Epidermal melanocyte (primary cell): ENCODE measurements around the gene NUDT4.
A peak's percentile ranks its signal among the peaks of the same experiment; 100 is the strongest.
"Not testable (repeated sequence)": the region's sequence is repeated elsewhere in the genome, so short reads cannot be mapped to it uniquely, and the experiment has no call there.

Experiments used
- DNase-seq: peaks from one replicate; pipeline ENCODE4 v3.0.0; 2011; ENCODE audit warnings: low spot score; ENCODE audit not compliant: insufficient read length

NUDT4 gene

DNA sequence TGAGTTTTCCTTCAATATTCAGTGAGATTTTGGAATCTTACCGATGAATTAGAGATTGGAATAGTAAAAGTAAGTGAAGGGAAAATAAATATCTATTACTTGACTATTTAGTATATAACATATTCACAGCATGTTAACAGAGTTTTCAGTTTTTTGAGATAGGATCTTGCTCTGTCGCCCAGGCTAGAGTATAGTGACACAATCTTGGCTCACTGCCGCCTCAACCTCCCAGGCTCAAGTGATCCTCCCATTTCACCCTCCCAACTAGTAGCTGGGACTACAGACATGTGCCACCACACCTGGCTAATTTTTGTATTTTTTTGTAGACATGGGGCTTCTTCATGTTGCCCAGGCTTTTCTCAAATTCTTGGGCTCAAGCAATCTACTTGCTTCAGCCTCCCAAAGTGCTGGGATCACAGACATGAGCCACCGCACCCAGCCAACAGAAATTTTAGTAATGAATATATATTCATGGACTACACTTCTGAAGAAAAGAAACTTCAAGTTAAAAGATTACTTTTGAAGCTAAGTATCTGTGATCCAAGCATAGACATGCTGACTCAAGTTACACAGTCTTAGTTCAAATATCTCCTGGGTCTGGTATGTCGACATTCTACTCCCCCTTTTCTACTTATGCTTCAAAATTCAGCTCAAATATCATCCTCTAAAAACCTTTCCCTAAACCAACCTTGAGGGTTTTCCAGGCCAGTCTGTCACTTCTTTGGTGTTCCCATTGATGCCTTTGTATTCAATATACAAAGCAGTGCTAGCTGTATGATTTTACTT lies 50.2 kb downstream of the NUDT4 start:
- DNase-seq: no peak

DNA sequence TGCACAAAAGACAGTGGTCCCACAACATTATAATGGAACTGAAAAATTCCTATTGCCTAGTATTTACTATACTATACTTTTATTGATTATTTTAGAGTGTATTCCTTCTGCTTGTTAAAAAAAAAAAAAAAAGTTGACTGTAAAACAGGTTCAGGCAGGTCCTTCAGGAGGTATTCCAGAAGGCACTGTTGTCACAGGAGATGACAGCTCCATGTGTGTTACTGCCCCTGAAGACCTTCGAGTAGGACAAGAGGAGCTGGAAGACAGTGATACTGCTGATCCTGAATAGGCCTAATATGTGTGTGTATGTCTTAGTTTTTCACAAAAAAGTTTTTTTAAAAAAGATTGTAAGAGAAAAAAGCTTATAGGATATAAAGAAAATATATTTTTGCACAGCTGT lies 51.7 kb downstream of the NUDT4 start:
- no peak for DNase-seq

DNA sequence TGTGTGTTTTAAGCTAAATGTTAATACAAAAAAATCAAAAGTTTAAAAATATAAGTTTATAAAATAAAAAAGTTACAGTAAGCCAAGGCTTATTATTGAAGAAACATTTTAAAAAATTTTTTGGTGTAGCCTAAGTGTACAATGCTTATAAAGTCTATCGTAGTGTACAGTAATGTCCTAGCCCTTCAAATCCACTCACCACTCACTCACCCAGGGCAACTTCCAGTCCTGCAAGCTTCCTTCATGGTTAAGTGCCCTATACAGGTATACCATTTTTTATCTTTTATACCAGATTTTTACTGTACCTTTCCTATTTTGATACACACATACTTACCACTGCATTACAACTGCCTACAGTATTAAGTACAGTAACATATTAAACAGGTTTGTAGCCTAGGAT lies 52.1 kb downstream of the NUDT4 start:
- no peak for DNase-seq

DNA sequence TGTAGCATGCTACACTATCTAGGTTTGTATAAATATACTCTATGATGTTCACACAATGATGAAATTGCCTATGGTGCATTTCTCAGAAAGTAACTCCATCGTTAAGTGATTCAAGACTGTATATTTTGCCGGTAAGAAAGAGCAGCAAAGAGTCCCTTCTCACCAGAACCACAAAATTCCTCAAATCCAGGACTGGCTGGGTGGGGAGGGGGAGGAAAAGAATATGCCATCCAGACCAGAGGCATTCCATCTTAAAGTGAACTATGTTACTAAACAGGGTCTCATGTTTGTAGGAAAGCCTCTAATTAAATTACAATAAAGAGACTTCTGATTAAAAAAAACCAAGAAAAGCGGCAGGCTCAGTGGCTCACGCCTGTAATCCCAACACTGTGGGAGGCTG lies 52.6 kb downstream of the NUDT4 start:
- no peak for DNase-seq

DNA sequence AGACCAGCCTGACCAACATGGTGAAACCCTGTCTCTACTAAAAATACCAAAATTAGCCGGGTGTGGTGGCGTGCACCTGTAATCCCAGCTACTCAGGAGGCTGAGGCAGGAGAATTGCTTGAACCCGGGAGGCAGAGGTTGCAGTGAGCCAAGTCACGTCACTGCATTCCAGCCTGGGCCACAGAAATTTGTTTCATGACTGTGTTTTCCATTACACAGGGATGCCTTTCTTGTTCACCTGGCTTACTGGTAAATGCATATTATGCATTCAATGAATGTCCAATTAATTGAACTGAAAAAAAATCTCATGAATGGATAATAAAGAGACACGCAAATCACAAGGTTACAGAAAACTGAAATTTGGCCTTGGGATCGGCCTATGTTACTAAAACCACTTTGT lies 54.3 kb downstream of the NUDT4 start:
- DNase-seq: not testable (repeated sequence)

DNA sequence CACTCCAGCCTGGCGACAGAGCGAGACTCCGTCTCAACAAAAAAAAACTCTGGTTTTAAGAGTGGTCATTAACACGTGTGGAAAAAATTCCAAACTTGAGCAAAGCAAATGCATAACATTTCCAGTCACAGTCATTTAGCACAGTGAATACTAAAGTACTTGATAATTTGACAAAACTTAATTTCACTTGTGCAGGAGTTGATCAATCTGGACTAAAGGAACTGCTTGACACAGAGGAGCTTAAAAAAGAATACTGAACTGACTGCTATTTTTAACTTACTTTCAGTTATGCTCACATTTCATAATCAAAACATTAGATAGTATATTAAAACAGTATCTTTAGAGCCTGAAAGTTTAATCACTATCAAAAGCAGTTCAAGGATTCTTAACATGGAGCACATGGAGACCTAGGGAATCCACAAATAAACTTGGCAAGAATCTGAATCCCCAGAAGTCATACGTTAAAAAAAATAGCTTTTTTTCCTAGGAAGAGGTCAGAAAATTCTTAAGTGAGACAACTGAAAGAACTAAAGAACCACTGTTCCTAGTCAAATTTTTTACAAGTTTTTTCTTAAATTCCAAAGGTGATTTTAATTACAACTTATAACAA lies 56.6 kb downstream of the NUDT4 start:
- no peak for DNase-seq

DNA sequence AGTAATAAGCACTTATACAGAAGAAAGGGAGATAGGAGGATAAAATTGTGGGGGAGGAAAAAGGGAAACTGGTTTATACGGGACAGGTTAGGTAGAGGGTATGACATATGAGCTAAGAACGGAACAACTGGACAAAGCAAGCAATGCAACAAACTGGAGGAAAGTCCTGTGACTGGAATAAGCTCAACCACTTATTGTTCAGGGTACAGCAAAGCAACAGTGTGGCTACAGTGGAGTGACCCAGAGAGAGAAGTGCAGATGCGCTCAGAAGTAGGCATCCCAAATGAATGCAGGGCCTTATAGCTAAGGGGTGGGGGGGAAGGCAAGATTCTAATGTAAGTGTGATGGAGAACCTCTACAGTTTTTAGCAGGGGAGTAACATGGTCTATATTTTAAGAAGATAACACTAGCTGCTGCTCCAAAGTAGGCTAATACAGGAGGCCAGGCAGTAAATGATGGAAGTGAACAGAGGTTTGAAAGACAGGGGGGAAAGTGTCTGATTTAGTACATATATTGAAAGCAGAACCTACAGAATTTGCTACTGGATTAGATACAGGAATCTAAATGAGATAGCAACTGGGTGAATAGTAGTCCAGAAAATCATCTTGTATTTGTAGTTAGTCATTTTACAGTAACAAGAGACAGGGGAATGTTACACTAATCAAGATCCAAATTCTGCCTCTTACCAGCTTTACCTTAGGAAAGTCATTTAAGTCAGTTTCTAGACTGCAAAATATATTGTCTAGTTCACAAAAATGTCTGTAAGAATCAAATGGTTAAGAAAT lies 60.7 kb downstream of the NUDT4 start:
- no peak for DNase-seq

DNA sequence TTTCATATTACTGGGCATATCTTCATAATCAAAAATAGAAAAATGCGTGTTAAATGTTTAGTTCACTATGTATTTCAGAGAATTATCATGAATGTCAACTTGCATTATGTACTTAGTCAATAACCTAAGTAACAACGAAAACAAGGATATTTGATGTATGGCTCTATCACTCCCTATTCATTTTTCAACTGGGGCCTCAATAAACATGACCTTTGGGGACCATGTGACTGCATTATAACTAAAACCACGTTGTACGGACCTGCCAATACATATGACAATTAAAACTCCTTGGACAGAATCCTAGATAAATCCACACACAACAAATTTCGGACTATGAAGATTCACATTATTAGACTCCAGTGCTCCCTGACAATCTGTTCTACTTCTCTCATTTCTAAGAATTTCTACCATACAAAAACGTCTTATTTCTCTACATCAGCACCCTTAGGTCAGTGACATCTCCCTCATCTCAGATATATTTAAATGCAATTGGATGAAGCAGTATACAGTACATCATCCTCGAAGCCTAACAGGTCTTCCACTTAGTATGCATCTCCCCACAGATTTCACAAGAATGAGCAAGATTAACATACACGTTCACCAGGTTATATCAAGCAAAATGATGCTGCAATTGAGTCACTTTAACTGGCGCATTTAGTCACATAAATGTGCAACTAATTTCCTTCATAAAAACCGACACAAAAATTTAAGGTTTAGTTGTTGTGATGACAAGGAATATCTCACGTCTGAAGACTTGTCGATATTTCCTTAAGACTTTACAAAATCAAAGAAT lies 62.5 kb downstream of the NUDT4 start:
- no peak for DNase-seq

DNA sequence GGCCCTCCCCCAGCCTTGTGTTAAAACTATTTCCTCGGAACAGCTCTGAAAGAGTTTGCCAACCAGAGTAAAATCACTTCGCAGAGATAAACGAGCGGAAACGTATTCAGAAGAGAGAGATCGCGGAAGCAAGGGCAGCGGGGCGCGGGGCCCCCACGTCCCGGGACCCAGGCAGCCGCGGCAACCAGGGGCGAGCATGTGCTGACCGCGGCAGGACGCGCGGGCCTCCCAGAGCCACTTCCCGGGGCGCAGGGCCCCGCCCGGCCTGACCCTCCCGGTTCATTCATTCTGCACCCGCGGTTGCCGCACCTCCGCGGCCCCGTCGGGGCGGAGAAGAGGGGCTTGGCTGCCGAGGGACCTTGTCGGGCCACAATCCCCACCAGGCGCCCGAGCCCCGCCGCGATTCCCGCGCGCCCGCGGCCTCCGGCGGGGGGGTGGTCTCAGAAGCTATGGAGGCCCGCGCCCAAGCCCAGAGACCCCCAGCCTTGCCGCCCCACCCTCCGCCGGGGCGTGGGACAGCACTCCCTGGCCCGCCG lies 63.4 kb downstream of the NUDT4 start:
- no peak for DNase-seq

DNA sequence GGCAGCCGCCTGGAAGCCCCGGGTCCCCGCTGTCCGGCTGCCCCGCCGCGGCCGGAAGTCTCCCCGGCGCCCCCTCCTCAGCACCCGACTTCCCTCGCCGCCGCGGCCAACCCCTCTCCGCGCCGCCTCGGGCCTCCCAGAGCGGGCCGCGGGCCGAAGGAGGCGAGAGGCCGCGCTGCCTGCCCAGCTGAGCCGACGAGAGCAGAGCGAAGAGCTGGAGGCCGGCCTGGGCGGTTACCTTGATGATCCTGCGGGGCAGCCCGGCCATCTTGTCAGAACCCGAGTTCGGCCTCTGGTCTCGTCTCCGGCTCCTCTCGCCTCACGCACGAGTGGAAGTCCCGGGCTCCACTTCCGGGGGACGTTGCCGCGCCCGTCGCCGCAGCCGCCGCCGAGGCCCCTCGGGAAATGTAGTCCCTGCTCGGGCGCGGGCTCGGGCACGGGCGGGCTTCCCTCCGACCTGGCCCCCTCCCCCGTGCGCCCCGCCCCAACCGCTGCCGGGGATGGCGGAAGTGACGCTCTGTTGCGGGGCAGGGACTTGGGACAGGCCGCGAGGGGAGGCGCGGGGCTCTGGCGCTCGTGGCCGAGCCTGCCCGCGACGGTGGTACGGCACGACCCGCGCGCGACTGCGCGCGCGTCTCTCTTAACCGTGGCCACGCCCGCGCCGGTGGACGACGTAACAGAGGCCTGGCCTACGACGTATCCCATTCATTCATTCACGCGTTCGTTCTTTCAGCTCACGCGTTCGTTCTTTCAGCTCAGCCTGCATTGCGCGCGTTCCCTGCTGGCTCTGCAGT lies 64.1 kb downstream of the NUDT4 start, which contains the start of gene UBE2N:
TSS of gene UBE2N (minus strand) at position 331 of the 794 bp plus-strand sequence. CDS start at position 268, 63 bp downstream.
- peak; percentile 68 for DNase-seq

DNA sequence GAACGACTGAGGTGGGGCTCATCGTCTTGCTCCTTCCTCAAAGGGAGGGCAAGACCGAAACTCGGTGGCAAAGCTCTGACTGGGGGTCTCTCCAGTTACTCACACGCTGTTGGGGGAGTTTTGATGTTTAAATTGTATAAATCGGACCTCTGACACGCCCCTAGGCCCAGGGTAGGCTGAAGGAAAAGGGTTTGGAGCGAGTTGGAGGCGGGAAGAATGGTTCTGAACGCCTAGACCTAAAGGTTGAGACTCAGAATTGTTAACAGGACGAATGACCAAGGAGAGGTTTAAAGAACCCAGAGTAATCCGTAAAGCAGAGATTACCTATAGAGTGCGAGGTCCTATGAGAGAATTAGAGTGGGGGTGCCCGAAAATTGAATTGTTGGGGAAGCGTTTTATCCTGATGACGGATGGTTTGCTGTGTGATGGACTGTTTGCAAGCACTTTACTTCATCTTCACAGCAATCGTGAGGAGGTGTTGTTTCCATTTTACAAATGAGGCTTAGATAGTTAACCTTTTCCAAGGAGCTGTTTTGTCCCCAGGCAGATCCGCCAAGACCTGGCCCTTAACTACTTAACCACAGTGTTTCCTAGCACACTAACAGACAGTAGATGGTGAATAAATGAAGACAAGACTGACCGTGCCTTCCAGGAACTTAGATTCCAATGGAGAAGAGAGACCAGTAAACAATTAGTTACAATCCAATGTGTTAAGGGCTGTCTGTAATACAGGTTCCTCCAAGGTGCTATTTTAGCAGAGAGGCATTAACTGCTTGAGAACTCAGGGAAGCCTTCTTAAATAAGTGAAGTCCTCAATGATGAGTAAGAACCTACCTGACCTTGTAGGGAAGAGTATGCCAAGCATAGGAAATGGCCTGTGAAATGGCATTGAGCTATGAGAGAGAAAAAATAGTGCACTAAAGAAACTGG lies 65.0 kb downstream of the NUDT4 start:
- no peak for DNase-seq

DNA sequence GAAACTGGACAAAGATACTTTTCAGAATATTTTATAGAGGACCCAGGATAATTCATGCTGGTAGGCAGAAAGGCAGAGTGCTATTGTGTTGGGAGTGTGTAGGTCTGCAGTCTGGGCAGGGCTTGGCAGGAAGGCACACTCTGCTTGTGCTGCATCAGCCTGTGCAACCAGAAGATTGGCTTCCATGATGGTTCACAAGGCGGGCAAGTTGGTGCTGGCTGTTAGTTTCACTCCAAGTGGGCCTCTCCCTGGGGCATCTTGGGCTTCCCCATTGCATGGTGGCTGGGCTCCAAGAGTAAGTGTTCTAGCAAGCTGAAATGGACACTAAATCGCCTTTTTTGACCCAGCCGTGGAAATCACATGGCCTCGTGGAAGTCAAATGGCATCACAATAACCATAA lies 65.9 kb downstream of the NUDT4 start:
- DNase-seq: no peak

DNA sequence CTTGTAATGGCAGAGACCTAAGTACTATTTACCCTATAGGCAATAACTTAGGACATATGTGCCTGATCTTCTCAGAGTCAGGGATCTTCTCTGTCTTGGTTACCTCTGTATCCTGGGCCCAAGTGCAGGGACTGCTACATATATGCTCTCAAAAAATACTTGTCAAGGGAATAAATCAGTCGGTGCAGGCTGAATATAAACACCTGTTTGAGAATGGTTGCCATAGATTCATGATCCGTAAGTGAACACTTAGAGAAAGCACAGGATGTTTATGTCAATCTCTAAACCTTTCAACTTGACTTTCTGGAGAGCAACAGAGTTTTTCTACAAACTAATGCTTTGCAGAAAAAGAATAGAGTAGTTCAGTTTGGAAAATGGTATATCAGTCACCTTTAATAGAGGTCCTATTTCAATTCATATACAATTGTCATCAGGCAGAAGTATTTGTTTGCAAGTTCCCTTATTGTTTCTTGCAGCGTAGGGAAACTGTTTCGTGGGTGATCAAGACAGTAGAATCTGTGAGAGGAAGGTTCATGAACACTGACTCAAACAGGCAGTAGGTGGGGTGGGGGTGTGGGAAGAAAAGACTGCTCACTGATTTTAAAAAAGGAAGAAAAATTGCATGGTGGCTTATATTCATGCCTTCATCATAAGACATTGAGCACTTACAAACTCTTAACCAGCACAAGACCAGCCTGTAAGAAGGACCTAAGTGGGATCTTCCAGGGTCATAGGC lies 70.0 kb downstream of the NUDT4 start:
- DNase-seq: no peak

DNA sequence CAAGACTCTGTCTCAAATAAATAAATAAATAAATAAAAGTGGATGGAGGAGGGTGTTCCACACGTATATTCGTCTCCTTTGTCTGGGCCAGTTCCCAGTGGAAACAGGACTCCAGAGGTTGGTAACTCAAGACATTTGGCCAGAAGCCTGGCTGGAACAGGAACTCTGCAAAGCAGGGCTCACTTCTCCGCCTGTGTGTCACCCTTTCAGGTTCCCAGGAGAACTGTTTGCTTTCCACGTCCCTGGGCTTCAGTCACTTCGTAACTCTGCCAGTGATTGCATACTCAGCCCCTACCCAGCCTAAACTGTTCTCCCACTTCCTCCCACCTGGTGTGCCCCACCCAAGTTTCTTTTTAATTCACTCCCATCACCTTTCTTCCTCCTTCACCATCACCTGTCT lies 71.1 kb downstream of the NUDT4 start:
- DNase-seq: no peak

DNA sequence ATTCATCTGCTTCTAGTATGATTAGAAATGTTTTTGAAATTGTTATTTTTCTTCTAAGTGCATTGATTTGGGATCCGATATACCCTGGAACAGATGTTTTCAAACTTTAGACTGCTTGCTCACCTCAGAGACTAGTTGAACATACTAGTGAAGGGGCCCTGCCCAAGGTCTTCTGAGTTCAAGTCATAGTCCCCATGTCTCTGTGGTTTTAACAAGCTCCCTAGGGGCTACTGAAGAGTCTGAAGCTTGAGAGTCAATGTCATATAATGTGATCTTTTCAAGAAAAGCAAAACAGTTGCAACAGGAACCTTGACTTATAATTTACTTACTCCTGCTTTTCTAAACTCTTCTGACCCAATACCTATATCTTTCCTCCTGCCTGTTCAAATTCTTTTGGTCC lies 71.6 kb downstream of the NUDT4 start:
- DNase-seq: no peak

DNA sequence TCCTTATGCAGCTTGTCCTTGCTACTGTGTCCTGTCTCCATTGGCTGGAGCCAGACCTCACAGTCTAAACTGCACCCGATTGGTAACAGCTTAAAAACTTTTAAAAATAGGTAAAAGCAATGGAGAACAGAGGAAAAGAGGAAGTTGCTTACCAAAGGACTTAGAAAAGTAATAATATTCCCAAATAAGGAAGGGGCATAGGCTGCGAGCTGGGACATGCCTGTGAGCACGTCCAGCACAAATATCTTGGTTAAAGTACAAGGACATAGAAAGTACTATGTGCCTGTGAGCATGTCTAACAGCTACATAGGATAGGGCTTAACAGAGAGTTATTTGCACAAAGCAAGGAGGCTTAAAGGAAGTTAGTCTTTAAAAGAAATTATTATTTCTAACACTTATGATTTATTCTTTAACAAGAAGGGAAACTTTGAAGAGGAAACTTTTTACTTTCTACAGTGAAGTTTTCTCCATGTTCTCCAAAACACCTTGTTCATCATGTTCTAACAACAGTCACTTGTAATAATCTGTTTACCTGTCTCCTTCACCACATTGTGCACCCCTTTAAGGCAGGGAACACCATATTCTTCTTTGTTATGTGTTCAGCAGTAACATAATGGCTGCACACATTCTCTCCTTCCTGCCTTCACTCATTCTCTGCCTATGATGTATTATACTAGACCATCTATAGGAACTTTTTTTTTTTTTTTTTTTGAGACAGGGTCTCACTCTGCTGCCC lies 73.9 kb downstream of the NUDT4 start:
- DNase-seq: no peak

DNA sequence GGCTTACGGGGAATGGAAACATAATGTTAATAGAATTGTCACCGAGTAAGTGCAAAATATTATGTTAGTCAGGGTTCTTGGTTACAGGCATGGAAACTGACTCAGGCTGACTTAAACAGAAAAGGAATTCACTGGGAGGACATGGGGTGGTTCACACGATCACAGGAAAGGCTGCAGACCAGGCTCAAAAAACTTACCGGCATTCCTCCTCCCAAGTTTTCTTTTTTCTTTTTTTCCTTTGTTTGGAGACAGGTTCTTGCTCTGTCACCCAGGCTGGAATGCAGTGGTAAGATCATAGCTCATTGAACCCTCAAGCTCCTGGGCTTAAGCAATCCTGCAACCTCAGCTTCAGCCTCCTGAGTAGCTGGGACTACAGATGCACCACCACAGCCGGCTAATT lies 75.9 kb downstream of the NUDT4 start:
- DNase-seq: no peak

DNA sequence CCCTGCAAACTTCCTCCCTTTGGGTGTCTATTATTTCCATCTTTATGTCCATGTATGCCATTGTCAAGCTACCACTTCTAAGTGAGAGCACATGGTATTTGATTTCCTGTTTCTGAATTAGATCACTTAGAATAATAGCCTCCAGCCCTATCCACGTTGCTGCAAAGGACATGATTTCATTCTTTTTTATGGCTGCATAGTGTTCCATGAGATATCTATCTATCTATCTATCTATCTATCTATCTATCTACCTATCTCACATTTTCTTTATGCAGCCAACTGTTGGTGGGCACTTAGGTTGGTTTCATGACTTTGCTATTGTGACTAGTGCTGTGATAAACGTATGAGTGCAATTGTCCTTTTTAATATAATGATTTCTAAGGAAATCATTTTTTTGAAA lies 78.4 kb downstream of the NUDT4 start:
- no peak for DNase-seq
